IPS-NIHi11 (cell line): Measurements from ENCODE around the gene SNX8.
A peak's percentile ranks its signal among the peaks of the same experiment; 100 is the strongest.
"Not testable (repeated sequence)": the region's sequence is repeated elsewhere in the genome, so short reads cannot be mapped to it uniquely, and the experiment has no call there.

Experiments used
- DNase-seq: peaks from one replicate; pipeline ENCODE4 v3.0.0; 2012; ENCODE audit warnings: mixed read lengths, low spot score

The SNX8 gene

GRCh38 chr7:2290877-2291276 lies 23.4 kb downstream of the SNX8 start:
- no peak for DNase-seq

GRCh38 chr7:2289621-2290020 lies 24.6 kb downstream of the SNX8 start:
- no peak for DNase-seq

GRCh38 chr7:2289111-2289586 lies 25.1 kb downstream of the SNX8 start:
- no peak for DNase-seq

- DNase-seq: no peak
Observed at GRCh38 chr7:2288503-2288902, 25.7 kb downstream of the SNX8 start.

GRCh38 chr7:2287745-2288144 lies 26.5 kb downstream of the SNX8 start:
- DNase-seq: no peak

GRCh38 chr7:2283074-2283473 lies 31.2 kb downstream of the SNX8 start:
- no peak for DNase-seq

GRCh38 chr7:2282185-2282751 lies 32.0 kb downstream of the SNX8 start:
- peak; percentile 13 for DNase-seq

- DNase-seq: no peak
Observed at GRCh38 chr7:2281541-2281940, 32.7 kb downstream of the SNX8 start.

- no peak for DNase-seq
Observed at GRCh38 chr7:2280424-2280823, 33.8 kb downstream of the SNX8 start.

GRCh38 chr7:2279896-2280295 lies 34.3 kb downstream of the SNX8 start:
- no peak for DNase-seq

- peak; percentile 5 for DNase-seq
Observed at GRCh38 chr7:2278026-2278425, 36.2 kb downstream of the SNX8 start.

- DNase-seq: peak; percentile 3
Observed at GRCh38 chr7:2276107-2276506, 38.1 kb downstream of the SNX8 start.

GRCh38 chr7:2275101-2275500 lies 39.1 kb downstream of the SNX8 start:
- no peak for DNase-seq

- peak; percentile 2 for DNase-seq
Observed at GRCh38 chr7:2274666-2275065, 39.6 kb downstream of the SNX8 start.

GRCh38 chr7:2273866-2274265 lies 40.4 kb downstream of the SNX8 start:
- peak; percentile 4 for DNase-seq

- peak; percentile 5 for DNase-seq
Observed at GRCh38 chr7:2272031-2272430, 42.2 kb downstream of the SNX8 start.

GRCh38 chr7:2271273-2272026 lies 42.8 kb downstream of the SNX8 start:
- peak; percentile 12 for DNase-seq

- DNase-seq: no peak
Observed at GRCh38 chr7:2270495-2270894, 43.7 kb downstream of the SNX8 start.

GRCh38 chr7:2269991-2270460 lies 44.2 kb downstream of the SNX8 start:
- DNase-seq: no peak

GRCh38 chr7:2269089-2269990 lies 44.9 kb downstream of the SNX8 start:
- not testable (repeated sequence) for DNase-seq

- DNase-seq: no peak
Observed at GRCh38 chr7:2266911-2267310, 47.3 kb downstream of the SNX8 start.

GRCh38 chr7:2264158-2264557 lies 50.1 kb downstream of the SNX8 start:
- no peak for DNase-seq

- DNase-seq: no peak
Observed at GRCh38 chr7:2263176-2263575, 51.1 kb downstream of the SNX8 start.
